MM.1S (cell line): ENCODE results near the gene NOTUM.

Experiments used
- CTCF ChIP-seq: fragments of 300-600 bp; sonication (generic); IDR thresholded peaks from 2 replicates; pipeline ENCODE4 v1.5.1; 2016; ENCODE audit warnings: antibody characterized with exemption, low read length, mixed read lengths
- EZH2 ChIP-seq: fragments of 300-600 bp; sonication (generic); optimal IDR thresholded peaks from 2 replicates; pipeline ENCODE3; 2017; ENCODE audit warnings: low read depth, mild to moderate bottlenecking, antibody characterized with exemption, low read length, mixed read lengths
- EZH2phosphoT487 ChIP-seq: fragments of 300-600 bp; sonication (generic); IDR thresholded peaks from 2 replicates; pipeline ENCODE4 v1.6.1; 2018; ENCODE audit warnings: antibody characterized with exemption, low read length

- TF ChIP-seq CTCF, result no peak
- TF ChIP-seq EZH2, result no peak
- no peak for TF ChIP-seq EZH2phosphoT487
Measured at GRCh38 chr17:81914103-81914850, 46.7 kb downstream of the NOTUM start.
